Renal cortex interstitium (tissue), 11 donors: Measurements from ENCODE around the gene PBX4. TPM values are rescaled to one million over a fixed set of nuclear protein-coding genes. Genes with fewer than 3 reads are reported as not detected.
"Not testable (repeated sequence)": the region's sequence is repeated elsewhere in the genome, so short reads cannot be mapped to it uniquely, and the experiment has no call there.

Experiments used
- DNase-seq, 11 donors: peaks; one replicate each; pipeline ENCODE4 v3.0.0-alpha.2; 2013; ENCODE audit warnings: low read depth in 9 of 11, low spot score in 4 of 11; ENCODE audit errors: extremely low read depth in 1 of 11
- polyA plus RNA-seq, 3 donors: library from polyadenylated mRNA; unstranded; fragments of 120-200 nt; gene quantifications; one replicate each; pipeline ENCODE4 v1.2.1, GENCODE V29; 2013; ENCODE audit not compliant: insufficient read length in 3 of 3

Gene PBX4
- polyA plus RNA-seq, 3 donors, result 2.6 to 9.1 (median 4.0) TPM

- DNase-seq, result no peak
These were observed 14.2 kb upstream of the PBX4 start for GRCh38 chr19:19632661-19633060.

DNA sequence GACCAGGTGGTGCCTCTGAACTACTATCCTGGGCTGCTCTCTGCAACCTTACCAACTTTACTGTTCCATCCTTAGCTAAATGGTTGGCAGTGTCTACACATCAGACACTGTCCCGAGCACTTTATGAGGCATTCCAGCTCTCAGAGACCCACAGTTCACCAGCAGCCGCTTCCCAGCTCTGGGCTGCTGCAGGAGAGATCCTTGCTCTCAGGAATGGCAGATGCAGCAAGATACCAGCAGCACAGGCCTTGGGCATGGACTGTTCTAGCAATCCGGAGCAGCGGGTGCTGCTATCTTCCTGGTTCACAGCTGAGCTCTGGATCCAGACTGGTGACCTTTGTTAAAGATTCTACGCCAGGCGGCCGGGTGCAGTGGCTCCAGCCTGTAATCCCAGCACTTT, 12.9 kb upstream of the PBX4 start:
- DNase-seq, result no peak

DNA sequence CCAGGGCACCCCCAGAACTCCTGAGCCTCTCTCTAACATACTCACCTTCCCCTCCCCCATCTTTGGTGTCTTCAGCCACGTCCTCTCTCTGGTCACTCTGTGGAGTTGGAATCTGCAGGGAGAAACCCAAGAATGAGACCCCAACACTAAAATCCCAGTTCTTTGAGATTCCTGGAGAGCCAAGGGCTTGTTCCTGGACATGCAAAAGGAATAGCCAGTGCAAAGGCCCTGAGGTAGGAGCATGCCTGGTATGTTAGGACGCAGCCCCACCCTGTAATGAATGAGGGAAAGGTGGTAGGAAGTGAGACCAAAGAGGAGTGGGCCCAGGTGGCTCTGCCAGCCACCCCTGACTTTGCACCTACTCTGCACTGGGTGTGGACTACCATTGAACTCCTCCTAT, 11.9 kb upstream of the PBX4 start:
- DNase-seq, result no peak

GRCh38 chr19:19630062-19630414, 11.6 kb upstream of the PBX4 start:
- no peak for DNase-seq

DNA sequence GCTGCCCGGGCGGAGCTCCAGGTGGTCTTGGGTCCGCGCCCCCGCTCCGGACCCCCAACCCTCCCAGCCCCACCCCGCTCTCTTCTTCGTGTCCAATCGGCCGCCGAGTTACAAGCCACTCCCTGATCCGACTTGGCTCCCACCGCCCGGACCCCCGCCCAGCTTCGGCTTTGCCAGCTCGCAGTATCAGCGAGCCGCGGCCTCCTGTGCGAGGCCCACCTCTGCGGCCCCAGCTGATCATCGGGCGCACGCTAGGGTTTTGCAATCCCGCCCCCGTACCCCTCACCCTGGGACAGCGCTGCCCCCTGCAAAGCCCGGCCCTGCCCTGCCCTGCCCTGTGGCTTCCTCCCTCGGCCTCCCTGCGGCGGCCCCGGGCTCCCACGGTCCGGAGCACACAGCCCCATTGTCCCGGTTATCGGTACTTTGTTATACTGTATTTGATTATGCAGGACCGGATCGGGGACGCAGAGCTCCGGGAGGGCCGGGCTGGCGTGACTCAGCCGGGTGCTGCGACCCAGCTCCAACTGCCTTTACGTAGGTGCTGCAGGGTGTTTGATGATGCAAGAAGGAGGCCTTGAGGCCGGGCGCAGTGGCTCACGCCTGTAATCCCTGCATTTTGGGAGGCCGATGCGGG, 10.1 kb upstream of the PBX4 start:
- DNase-seq, result peak in 5 of 11 donors; percentile 53 to 76 (median 57)

DNA sequence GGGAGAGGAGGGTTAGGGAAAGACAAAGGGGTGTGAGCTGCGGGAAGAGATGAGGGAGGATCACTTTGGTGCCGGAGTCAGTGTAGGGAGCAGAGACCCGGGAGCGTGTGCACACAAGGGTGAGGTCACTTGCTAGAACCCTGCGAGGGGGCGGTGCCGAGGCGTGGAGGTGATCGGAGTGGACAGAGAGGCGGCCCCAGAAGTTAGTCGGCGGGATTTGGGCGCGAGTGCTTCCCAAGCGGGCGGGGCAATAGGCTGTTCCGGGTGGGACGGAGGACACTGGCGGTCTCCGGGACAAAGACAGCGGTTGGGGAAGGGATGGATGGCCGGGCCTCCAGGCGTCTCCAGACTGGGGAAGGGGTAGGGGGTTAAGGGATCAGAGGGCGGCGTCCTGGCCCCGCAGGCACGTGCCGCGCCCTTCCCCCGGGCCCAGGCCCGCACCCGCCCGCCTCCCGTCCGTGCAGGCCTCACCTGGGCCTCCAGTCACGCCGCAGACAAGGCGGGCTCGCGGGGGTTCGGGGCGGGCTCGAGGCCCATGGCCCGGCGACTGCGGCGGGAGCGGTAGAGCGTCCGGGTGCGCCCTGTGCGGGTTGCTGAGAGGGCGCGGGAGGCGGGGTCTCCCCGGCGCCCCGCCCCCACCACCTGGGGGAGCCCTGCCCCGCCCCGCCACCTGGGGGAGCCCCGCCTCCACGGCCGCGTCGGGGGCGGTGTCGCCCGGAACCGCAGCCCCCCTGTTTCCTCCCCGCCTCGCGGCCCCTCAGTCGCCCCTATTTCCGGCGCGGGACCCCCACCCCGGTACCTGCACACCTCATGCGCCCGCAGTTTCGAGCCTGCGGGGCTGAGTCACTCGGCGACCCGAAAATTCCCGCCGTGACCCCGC, 9.4 kb upstream of the PBX4 start, which contains the start of gene LPAR2:
Gene LPAR2, minus strand, starts transcription at position 600 of the 880 bp plus-strand sequence. CDS start 945 bp downstream, outside the sequence.
- DNase-seq, result peak in 2 of 11 donors; percentile 32 to 38

DNA sequence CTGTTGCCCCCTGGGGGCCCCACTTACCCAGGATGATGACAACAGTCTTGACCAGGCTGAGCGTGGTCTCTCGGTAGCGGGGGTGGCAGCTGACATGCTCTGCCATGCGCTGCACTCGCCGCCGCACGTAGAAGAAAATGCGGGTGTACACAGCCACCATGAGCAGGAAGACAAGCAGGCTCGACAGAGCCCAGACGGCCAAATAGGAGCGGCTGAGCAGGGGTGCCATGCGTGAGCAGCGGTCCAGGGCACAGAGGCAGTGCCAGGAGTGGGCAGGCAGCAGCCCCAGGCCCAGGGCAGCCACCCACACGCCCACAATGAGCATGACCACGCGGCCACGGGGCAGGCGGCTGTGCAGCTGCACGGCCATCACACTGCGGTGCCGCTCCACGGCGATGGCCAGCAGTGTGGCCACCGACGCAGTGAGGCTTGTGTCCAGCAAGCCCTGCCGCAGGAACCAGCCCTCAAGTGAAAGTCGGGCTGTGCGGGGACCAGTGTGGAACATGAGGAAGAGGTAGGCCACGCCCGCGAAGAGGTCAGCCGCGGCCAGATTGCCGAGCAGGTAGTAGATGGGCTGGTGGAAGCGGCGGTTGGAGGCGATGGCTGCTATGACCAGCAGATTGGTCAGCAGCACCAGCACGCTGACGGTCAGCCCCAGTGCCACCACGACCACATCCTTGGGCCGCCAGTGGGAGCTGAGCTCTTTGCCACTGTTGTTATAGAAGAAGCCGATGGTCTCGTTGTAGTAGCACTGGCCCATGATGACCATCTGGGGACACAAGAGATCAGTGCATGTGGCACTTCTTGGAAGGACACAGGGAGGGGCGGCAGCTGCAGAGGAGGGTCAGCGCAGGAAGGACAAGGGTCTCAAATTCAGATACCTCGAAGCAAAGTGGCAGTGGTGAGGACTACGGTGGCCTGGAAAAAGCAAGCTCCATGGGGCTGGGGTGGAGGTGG, 8.3 kb upstream of the PBX4 start:
- DNase-seq, result no peak

GRCh38 chr19:19624032-19624570, 5.6 kb upstream of the PBX4 start:
- DNase-seq, result no peak

- no peak for DNase-seq
These were observed 4.9 kb upstream of the PBX4 start for GRCh38 chr19:19623383-19623782.

- DNase-seq, result no peak
These were observed 1.3 kb upstream of the PBX4 start for GRCh38 chr19:19619849-19620210.

- no peak for DNase-seq
These were observed 828 bp upstream of the PBX4 start for GRCh38 chr19:19619181-19619848.

DNA sequence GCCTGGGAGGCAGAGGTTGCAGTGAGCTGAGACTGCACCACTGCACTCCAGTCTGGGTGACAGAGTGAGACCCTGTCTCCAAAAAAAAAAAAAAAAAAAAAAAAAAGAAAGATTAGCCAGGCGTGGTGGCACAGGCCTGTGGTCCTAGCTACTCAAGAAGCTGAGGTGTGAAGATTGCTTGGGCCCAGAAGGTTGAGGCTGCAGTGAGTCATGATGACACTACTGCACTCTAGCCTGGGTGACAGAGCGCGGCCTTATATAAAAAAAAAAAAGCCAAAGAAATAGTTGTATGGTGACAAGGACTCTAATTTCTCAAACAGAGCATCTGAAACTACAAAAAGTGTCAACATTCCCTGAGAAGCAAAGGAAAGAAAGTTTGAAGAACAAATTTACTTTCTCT, 3.4 kb downstream of the PBX4 start:
- DNase-seq, result no peak

- no peak for DNase-seq
These were observed 5.0 kb downstream of the PBX4 start for GRCh38 chr19:19613506-19613905.

DNA sequence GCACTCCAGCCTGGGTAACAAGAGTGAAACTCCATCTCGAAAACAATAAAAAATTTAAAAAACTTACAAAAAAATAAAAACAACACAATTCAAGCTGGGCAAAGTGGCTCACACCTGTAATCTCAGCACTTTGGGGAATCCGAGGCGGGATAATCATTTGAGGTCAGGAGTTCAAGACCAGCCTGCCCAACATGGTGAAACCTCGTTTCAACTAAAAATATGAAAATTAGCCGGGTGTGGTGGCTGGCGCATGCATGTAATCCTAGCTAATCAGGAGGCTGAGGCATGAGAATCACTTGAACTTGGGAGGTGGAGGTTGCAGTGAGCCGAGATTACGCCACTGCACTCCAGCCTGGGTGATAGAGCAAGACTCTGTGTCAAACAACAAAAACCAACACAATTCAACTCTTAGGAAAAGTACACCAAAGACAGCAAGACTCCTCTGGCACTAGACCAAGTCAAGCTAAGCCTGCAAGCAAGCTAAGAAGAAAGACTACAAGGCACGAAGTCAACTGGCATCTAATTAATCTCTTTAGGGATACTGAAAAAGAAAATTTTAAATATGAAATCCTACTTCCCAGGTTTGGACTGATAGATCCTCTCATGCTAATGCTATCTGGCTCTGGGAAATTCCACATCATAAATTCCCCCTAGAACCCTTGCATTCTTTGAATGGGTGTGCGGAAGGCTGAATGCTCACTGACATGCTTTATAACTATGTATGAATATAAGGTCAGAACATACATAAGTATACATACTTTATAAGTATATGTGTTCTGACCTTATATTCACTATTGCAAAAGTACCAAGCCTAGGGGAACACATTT, 7.9 kb downstream of the PBX4 start:
- no peak for DNase-seq

- DNase-seq, result not testable (repeated sequence)
These were observed 11.8 kb downstream of the PBX4 start for GRCh38 chr19:19606686-19607085.

GRCh38 chr19:19606021-19606420, 12.5 kb downstream of the PBX4 start:
- DNase-seq, result no peak

DNA sequence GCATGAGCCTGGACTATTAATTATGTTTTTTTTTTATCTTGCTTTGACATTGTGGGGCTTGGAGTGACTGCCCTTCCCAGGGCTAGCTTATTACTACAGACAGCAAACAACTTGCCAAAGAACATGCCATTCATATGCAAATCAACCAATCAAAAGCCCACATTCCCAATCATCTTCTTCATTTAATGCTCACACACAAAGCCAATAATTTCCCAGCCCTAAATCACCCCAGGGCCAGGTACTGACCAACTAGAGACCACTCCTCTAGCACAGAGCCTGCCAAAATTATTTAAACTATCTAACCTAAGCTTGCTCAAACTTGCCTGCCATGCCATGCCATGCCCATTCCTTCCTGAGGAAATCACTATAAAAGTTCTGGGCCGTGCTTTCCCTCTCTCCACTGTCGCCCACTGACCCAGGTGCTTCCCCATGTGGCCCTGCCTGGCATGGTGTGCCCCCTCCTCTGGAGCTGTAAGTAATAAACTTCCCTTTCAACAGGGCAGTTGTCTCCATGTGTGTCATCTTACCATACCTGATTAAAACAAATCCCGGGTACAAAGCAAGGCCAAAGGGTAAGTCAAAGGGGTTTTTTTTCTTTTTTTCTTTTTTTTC, 15.7 kb downstream of the PBX4 start:
- no peak for DNase-seq
